Urothelium cell line (cell line): ENCODE data around the gene RPS6KA1.
"Not testable (repeated sequence)": the region's sequence is repeated elsewhere in the genome, so short reads cannot be mapped to it uniquely, and the experiment has no call there.

Experiments used
- DNase-seq: peaks from one replicate; pipeline ENCODE4 v3.0.0; 2011; ENCODE audit warnings: low spot score, mixed read lengths
- FAIRE-seq: peaks from 2 replicates; lab custom pipeline; 2011; peaks lifted over from hg19 to GRCh38; lab: Jason Lieb, UNC

RPS6KA1 gene

GRCh38 chr1:26529655-26530409 lies at the start of gene RPS6KA1:
RPS6KA1 (plus strand) TSS chr1:26529761; CDS start chr1:26529921, 160 bp downstream.
- DNase-seq (peak; percentile 94), FAIRE-seq (no peak)

GRCh38 chr1:26482921-26483320 lies 46.6 kb upstream of the RPS6KA1 start:
- no peak for FAIRE-seq
- no peak for DNase-seq

- DNase-seq, result no peak
These were observed 45.6 kb upstream of the RPS6KA1 start for GRCh38 chr1:26483980-26484379.

GRCh38 chr1:26490155-26490554 lies 39.4 kb upstream of the RPS6KA1 start:
- DNase-seq, result no peak
- no peak for FAIRE-seq

More at GRCh38 chr1:26483980-26484379, 45.6 kb upstream of the RPS6KA1 start:
- no peak for FAIRE-seq

- DNase-seq, result no peak
- no peak for FAIRE-seq
These were observed 36.3 kb upstream of the RPS6KA1 start for GRCh38 chr1:26493267-26493666.

- FAIRE-seq, result no peak
- DNase-seq, result no peak
These were observed 35.6 kb upstream of the RPS6KA1 start for GRCh38 chr1:26493938-26494337.

GRCh38 chr1:26496861-26497260 lies 32.7 kb upstream of the RPS6KA1 start:
- no peak for DNase-seq
- FAIRE-seq, result no peak

GRCh38 chr1:26498894-26499293 lies 30.7 kb upstream of the RPS6KA1 start:
- FAIRE-seq (no peak), DNase-seq (no peak)

GRCh38 chr1:26500488-26501175 lies 28.9 kb upstream of the RPS6KA1 start:
- DNase-seq, result peak; percentile 93
- FAIRE-seq, result peak; percentile 9

- DNase-seq, FAIRE-seq: not testable (repeated sequence)
These were observed 18.9 kb upstream of the RPS6KA1 start for GRCh38 chr1:26510711-26511110.

GRCh38 chr1:26515836-26516235 lies 13.7 kb upstream of the RPS6KA1 start:
- FAIRE-seq, DNase-seq: not testable (repeated sequence)

GRCh38 chr1:26516987-26517765 lies 12.4 kb upstream of the RPS6KA1 start:
- FAIRE-seq, result no peak

GRCh38 chr1:26517766-26518049 lies 11.9 kb upstream of the RPS6KA1 start:
- FAIRE-seq (no peak), DNase-seq (no peak)

More at GRCh38 chr1:26516987-26517765, 12.4 kb upstream of the RPS6KA1 start:
- no peak for DNase-seq

- FAIRE-seq (no peak), DNase-seq (no peak)
These were observed 11.2 kb upstream of the RPS6KA1 start for GRCh38 chr1:26518355-26518754.

- DNase-seq (no peak), FAIRE-seq (no peak)
These were observed 9.2 kb upstream of the RPS6KA1 start for GRCh38 chr1:26520339-26520738.

- DNase-seq, result no peak
- FAIRE-seq, result no peak
These were observed 7.9 kb upstream of the RPS6KA1 start for GRCh38 chr1:26521669-26522030.

- no peak for FAIRE-seq
- no peak for DNase-seq
These were observed 7.5 kb upstream of the RPS6KA1 start for GRCh38 chr1:26522073-26522472.

- FAIRE-seq, result no peak
- DNase-seq, result no peak
These were observed 5.4 kb upstream of the RPS6KA1 start for GRCh38 chr1:26524181-26524580.

GRCh38 chr1:26526287-26526686 lies 3.3 kb upstream of the RPS6KA1 start:
- FAIRE-seq (no peak), DNase-seq (no peak)

GRCh38 chr1:26529405-26529654 lies 231 bp upstream of the RPS6KA1 start:
- no peak for FAIRE-seq

GRCh38 chr1:26530410-26530894 lies 891 bp downstream of the RPS6KA1 start:
- FAIRE-seq (no peak), DNase-seq (no peak)

More at GRCh38 chr1:26529405-26529654, 231 bp upstream of the RPS6KA1 start:
- no peak for DNase-seq
